ENCODE measurements around the gene SHANK1.

- TF ChIP-seq CTCF (IDR thresholded peaks at IDR 0.05; ENCODE audit: low read depth, low read length, poor library complexity, severe bottlenecking) = no peak
- no peak for TF ChIP-seq EZH2phosphoT487 (IDR thresholded peaks at IDR 0.05; ENCODE audit: borderline replicate concordance, low read length)
Measured at GRCh38 chr19:50708179-50708879, 11.3 kb downstream of the SHANK1 start.

All from DOHH2 (cell line).